GM12874 (cell line): Measurements from ENCODE around the gene WDR81.

Experiments used
- CTCF ChIP-seq: IDR thresholded peaks from 2 replicates; pipeline ENCODE4 v1.5.1; 2011; ENCODE audit warnings: low read depth, mild to moderate bottlenecking, control low read depth, low read length, moderate library complexity; ENCODE audit not compliant: insufficient read depth

WDR81 gene

GRCh38 chr17:1724351-1724868 is at the start of gene WDR81:
TSS of gene WDR81 (plus strand) at chr17:1724704. CDS start at chr17:1724960, 256 bp downstream.
- TF ChIP-seq CTCF: no peak

DNA sequence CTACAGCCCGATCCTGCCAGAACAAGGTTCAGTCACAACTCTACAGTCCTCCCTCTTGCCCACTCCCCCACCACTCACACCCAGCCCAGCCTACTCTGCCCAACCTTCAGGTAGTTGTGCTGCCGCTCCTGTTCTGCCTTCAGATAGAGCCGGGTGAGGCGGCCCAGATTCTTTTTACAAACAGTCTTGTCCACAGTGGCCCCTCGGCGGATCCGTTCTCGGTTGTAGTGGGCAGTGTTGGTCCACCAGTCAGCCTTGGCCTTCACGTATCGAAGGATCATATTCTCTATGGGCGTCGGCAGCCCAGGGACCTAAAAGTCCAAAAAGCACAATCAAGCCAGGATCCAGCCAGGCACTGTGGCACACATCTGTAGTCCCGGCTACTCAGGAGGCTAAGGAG is 48.1 kb upstream of the WDR81 start:
- TF ChIP-seq CTCF: no peak

DNA sequence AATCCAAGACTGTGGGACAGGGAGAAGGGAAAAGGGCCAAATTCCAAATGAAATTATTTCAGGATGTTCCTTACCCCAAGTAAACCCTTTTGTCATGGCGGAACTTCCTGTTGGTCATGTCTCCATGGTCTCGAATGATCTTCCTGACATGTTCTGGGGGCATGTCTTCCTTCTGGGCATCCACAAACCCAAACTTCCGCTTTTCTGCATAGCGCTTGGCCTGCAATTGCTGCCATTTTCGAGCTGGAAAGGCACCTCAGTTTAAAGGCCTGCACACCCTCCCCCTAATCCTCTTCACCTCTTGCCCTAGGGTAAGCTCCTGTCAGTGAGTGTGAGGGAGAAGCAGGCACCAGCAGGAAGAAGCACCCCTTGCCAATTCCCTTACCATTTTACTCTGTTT is 41.0 kb upstream of the WDR81 start:
- TF ChIP-seq CTCF: no peak

- TF ChIP-seq CTCF: no peak
Measured at GRCh38 chr17:1684378-1685189, 39.9 kb upstream of the WDR81 start, which contains the start of gene PRPF8. TSS of gene PRPF8 (minus strand) at chr17:1684867. CDS start at chr17:1684571, 296 bp downstream.

- TF ChIP-seq CTCF: no peak
Measured at GRCh38 chr17:1686086-1686485, 38.4 kb upstream of the WDR81 start.

DNA sequence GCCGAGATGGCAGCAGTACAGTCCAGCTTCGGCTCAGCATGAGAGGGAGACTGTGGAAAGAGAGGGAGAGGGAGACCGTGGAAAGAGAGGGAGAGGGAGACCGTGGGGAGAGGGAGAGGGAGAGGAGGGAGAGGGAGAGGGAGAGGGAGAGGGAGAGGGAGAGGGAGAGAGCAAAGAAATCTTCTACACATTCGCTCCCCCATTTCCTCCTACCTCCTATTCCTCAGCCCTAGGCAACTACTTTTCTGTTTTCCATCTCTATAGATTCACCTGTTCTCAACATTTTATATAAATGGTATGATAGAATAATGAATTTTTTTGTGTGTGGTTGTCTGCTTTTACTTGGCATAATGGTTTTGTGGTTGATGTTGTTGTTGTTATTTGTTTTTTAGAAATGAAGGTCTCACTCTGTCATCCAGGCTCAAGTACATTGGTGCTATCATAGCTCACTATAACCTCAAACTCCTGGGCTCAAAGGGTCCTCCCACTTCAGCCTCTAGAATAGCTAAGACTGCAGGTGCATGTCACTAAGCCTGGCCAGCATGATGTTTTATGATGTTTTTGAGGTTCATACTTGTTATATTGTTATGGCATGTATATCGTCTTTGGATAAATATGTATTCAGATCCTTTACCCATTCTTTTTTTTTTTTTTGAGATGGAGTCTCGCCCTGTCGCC is 33.8 kb upstream of the WDR81 start:
- TF ChIP-seq CTCF: no peak

DNA sequence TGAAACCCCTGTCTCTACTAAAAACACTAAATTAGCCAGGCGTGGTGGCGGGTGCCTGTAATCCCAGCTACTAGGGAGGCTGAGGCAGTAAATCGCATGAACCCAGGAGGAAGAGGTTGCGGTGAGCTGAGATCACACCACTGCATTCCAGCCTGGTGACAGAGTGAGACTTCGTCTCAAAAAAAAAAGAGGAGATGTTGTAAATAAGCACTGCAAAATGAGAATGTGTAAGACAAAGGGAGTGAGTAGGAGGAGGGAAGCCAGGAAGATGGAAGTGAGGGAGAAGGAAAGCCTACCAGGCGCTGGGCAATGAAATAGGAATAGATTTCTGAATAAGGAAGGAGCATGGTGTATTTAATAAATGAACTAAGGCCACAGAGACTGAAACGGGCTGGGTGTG is 31.2 kb upstream of the WDR81 start:
- no peak for TF ChIP-seq CTCF
